ENCODE results near the gene KICS2. TPM values are rescaled to one million over a fixed set of nuclear protein-coding genes. Genes with fewer than 3 reads are reported as not detected.

Gene KICS2
- total and polyA plus RNA-seq, 2 donors (not counting 3 experiments of a cell fraction or from before 2014, with no cell fraction given): 1.6 to 3.2 TPM

DNA sequence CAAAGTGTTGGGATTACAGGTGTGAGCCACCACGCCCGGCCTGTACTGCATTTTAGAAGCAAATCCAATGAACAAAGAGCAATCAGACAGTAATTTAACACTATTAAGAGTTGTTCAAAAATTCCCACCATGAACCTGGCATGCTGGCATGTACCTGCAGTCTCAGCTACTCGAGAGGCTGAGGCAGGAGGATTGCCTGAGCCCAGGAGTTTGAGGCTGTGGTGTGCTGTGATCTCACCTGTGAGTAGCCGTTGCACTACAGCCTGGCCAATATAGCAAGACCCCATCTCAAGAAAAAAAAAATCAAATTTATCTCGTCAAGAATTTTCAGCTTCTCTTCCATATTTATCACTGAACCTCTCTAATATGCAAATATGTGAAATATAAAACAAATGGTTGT, 39.7 kb upstream of the KICS2 start:
- ChIA-PET CTCF (interaction anchor here (1.0 to 1.4 kb wide), 2 partner anchors 418 to 422 kb away, joined by 3 read pairs; no protein-coding TSS in a partner anchor), POLR2A (interaction anchor here (0.7 kb wide), 1 partner anchor 16 kb away, joined by 7 read pairs; no protein-coding TSS in a partner anchor)
- no peaks in the 10 kb centered on the region for H3K36me3 ChIP-seq (ENCODE audit: control insufficient read depth in 2 of 2, extremely low read depth in 1 of 2, insufficient read depth in 2 of 2, low read length in 2 of 2)
- no peak overlapping the region for H3K4me2 ChIP-seq (ENCODE audit: insufficient read depth, low read length)
- no peaks in the 10 kb centered on the region for H3K27me3 ChIP-seq (ENCODE audit: control insufficient read depth in 2 of 2, insufficient read depth in 2 of 2, low read length in 2 of 2)
- no peak overlapping the region for H3K27ac ChIP-seq (ENCODE audit: insufficient read depth, low read depth, low read length)
- intact Hi-C loops (cut with micrococcal nuclease): no loop called here
- TF ChIP-seq, protein P1, sequence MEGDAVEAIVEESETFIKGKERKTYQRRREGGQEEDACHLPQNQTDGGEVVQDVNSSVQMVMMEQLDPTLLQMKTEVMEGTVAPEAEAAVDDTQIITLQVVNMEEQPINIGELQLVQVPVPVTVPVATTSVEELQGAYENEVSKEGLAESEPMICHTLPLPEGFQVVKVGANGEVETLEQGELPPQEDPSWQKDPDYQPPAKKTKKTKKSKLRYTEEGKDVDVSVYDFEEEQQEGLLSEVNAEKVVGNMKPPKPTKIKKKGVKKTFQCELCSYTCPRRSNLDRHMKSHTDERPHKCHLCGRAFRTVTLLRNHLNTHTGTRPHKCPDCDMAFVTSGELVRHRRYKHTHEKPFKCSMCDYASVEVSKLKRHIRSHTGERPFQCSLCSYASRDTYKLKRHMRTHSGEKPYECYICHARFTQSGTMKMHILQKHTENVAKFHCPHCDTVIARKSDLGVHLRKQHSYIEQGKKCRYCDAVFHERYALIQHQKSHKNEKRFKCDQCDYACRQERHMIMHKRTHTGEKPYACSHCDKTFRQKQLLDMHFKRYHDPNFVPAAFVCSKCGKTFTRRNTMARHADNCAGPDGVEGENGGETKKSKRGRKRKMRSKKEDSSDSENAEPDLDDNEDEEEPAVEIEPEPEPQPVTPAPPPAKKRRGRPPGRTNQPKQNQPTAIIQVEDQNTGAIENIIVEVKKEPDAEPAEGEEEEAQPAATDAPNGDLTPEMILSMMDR (IDR thresholded peaks at IDR 0.05; ENCODE audit: extremely low read depth in 1 of 2, insufficient read depth in 1 of 2, low read depth in 1 of 2, low read length in 2 of 2): no peak
- TF ChIP-seq JUN (IDR thresholded peaks at IDR 0.05; ENCODE audit: borderline replicate concordance, insufficient read depth, insufficient read length, low read depth): no peak
- no peak for TF ChIP-seq GATA2 (IDR thresholded peaks at IDR 0.05; ENCODE audit: insufficient read depth, insufficient read length, low read depth, low read length)
- no peak for TF ChIP-seq MYC (IDR thresholded peaks at IDR 0.05; ENCODE audit: low read depth, low read length)
- TF ChIP-seq POLR2A (IDR thresholded peaks at IDR 0.05; ENCODE audit: low read depth, low read length): no peak
- TF ChIP-seq, protein P2, sequence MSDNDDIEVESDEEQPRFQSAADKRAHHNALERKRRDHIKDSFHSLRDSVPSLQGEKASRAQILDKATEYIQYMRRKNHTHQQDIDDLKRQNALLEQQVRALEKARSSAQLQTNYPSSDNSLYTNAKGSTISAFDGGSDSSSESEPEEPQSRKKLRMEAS (IDR thresholded peaks at IDR 0.05; ENCODE audit: insufficient read depth, insufficient read length): no peak
- TF ChIP-seq FOS (IDR thresholded peaks at IDR 0.05; ENCODE audit: borderline replicate concordance, insufficient read depth, low read length): no peak
- no peak for TF ChIP-seq EZH2 (IDR thresholded peaks at IDR 0.05; ENCODE audit: borderline replicate concordance, low read depth, low read length, severe bottlenecking)
- TF ChIP-seq POLR2AphosphoS5 (IDR thresholded peaks at IDR 0.05; ENCODE audit: insufficient read depth, low read depth, low read length): no peak
- H2AFZ ChIP-seq (ENCODE audit: low read depth, low read length): no peak overlapping the region
- H3K79me2 ChIP-seq (ENCODE audit: control insufficient read depth, insufficient read depth, low read length): no peaks in the 10 kb centered on the region
- no peaks in the 10 kb centered on the region for H4K20me1 ChIP-seq (replicated peaks; ENCODE audit: control insufficient read depth, extremely low read depth, insufficient read depth, low read length)
- H3K9ac ChIP-seq (replicated peaks; ENCODE audit: extremely low read depth, insufficient read depth, low read length): no peak overlapping the region
- H3K4me3 ChIP-seq (replicated peaks in 1 of 3; ENCODE audit: insufficient read depth in 1 of 3, low read depth in 1 of 3, low read length in 3 of 3): no peak overlapping the region
- DNase-seq (ENCODE audit: low read depth, low spot score) (no peak), FAIRE-seq (no peak)
- dilution Hi-C loops (cut with MboI; ENCODE audit: extremely low pct_ligation_motif_present, low sequenced_read_pairs): no loop called here
- H3K9me1 ChIP-seq (replicated peaks; ENCODE audit: control insufficient read depth, extremely low read depth, insufficient read depth, low read length): no peaks in the 10 kb centered on the region
- BruUV-seq (replicated peaks): no TSS peak
- no peaks in the 10 kb centered on the region for H3K9me3 ChIP-seq (replicated peaks; ENCODE audit: control insufficient read depth, insufficient read depth, low read length)
- no peaks in the 10 kb centered on the region for H3K4me1 ChIP-seq (ENCODE audit: control insufficient read depth, extremely low read depth, insufficient read depth, low read length)

Measured in endothelial cell of umbilical vein (primary cell).